HG03439 (cell line): Measurements from ENCODE around the gene CACNA1B.

Experiments
- ATAC-seq: cut with Tn5 transposase; IDR thresholded peaks from one replicate; pipeline ENCODE4 v1.9.1; 2021; ENCODE audit warnings: mild to moderate bottlenecking, moderate library complexity; ENCODE audit not compliant: unreplicated experiment

CACNA1B gene

DNA sequence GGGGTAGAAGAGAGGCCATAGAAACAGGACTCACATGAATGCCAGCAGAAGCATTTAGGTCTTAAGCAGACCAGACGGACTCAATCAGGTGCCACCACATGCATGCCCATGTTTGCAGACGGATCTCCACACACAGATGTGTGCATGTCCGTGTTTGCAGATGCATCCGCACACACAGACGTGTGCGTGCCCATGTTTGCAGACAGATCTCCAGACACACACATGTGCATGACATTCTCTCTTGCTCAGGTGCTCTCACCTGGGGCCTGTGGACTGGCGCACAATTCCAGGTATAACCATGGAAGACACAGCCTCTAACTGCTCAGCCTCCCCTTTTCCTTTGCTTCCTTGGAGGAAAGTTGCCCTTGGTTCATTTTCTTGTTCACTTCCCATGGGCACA, 148.3 kb downstream of the CACNA1B start:
- ATAC-seq, result no peak

DNA sequence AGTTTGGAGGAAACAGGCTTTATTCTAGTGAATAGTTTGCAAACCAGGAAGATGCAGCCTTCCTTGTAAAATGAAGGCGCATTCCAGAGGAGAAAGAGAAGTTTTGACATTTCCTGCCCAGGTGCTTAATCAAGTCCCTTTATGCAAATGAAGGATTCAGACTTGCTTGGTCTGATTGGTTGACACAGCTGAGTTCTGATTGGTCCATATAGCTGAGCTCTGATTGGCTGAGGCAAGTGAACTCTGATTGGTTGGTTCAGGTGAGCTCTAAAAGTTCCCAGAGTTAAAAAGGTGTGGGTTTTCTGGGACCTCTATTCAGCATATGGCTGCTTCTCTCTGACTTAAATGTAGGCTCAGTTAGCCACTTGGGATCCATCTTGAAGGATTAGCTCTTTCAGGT, 151.0 kb downstream of the CACNA1B start:
- ATAC-seq, result no peak

DNA sequence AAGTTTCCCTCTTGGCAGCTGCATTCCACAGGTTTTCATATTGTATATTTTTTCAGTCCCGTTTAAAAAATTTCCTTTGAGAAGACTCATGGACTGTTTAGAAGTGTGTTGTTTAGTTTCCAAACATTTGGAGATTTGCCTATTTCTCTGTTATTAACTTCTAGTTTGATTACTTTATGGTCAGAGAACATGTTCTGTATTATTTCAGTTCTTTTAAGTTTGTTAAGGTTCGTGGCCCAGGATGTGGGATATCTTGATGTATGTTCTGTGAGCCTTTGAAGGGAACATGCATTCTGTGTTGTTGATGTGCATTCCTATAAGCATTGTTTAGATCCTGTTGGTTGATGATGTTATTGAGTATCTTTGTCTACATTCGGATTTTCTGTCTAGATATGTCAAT, 153.6 kb downstream of the CACNA1B start:
- no peak for ATAC-seq

DNA sequence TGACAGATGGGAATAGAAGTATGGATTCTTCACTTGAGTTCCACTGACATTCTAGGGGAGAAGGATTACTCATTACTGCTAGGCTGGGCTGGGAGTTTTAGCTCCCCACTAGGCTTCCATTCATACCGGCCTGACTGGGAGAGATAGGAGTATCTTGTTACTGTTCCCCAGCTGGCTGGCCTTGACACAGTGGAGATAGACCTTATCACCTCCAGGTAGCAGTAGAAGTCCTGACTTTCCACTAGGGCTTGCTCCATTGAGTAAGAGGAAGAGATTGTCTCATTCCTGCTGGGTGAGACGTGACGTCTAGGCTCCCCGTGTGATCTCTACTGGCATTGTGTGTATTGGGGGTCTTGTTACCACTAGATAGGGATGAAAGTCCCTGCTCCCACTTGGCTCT, 156.4 kb downstream of the CACNA1B start:
- no peak for ATAC-seq

DNA sequence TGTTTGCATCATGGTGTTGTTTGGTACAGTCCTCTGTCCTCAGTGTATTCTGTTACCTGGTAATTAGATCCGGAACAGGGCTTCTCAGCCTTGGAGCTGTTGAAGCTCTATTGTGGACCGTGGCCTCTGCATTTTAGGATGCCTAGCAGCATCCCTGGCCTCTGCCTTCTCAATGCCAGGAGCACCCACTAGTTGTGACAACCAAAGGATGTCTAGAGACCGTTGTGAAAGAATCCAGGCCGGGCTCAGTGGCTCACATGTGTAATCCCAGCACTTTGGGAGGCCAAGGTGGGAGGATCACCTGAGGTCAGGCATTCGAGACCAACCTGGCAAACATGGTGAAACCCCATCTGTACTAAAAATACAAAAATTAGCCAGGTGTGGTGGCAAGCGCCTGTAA, 159.6 kb downstream of the CACNA1B start:
- ATAC-seq, result no peak

DNA sequence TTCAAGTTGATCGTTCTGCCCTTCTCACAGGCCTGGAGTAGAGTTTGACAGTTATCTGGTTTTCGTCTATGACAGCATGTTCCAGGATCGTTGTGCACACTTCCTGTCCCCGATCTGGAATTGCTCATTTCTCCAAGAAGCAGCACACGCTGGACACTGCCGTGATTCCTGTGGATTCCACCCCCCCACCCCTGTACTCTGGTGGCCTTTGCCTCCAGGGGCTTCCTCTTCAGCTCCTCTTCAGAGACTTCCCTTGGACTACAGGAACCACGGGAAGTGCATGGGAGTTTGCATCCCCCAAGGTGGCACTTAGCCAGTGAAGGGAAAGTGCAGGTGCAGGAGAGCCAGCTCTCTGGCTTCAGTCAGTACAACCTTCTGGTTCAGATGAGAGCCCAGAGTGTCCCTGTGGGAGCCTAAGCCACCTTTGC, 160.7 kb downstream of the CACNA1B start:
- no peak for ATAC-seq

DNA sequence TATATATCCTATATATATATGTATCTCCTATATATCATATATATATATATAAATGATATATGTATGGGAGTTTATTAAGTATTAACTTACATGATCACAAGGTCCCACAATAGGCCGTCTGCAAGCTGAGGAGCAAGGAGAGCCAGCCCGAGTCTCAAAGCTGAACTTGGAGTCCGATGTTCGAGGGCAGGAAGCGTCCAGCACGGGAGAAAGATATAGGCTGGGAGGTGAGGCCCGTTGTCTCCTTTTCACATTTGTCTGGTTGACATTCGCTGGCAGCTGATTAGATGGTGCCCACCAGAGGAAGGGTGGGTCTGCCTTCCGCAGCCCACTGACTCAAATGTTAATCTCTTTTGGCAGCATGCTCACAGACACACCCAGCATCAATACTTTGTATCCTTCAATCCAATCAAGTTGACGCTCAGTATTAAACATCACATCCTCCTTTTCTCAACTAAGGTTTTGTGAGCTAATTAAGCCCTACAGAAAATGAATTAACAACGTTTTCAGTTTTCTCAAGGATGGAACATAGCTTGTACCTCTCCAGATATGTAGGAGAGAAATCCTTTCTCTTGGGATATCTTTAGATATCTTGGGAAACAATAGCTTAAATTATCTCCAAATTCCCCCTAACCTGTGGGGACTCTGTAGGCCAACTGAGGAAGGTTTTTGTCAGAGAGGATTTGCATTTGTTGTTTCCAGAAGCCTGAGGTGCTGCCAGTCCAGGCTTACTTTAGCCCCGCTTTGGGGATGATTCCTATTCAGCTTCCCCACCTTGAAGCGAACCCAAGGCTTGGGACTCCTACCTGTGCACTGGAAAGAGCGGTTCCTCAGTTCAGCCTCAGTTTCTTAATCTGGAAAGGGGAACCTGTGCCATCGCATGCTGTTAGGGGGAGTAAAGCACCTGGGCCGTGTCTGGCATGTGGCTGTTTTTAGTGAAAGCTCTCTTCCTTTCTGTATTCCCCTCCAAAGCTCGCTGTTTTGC, 163.2 kb downstream of the CACNA1B start:
- ATAC-seq, result no peak

DNA sequence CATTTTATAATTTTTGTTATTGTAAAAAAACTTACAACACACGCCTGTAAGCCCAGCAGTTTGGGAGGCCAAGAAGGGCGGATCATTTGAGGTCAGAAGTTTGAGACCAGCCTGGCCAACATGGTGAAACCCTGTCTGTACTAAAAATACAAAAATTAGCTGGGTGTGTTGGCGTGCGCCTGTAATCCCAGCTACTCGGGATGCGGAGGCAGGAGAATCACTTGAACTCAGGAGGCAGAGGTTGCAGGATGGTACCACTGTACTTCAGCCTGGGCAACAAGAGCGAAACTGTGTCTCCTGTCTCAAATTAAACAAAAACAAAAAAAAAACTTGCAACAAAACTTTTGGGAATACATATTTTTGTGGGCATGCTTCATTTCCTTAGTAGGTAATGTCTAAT, 164.6 kb downstream of the CACNA1B start:
- ATAC-seq, result no peak

DNA sequence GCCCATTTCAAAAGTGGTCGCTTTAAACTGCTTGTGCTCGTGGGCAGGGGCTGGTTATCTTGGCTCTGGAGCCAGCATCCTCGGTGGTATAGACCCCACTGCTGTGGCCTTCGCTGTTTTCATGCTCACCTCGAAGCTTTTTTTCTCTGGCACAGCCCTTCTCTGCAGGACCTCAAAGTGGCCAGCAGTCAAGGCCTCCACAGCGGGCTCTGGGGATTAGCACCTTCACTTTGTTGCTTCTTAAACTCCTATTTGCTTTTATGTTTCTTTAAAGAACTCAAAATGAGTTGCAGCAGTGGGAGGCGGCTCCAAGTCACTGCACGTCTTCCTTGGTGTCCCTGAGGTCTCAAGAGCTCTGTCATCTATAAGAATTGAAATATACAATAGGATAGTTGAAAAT, 165.1 kb downstream of the CACNA1B start:
- no peak for ATAC-seq

DNA sequence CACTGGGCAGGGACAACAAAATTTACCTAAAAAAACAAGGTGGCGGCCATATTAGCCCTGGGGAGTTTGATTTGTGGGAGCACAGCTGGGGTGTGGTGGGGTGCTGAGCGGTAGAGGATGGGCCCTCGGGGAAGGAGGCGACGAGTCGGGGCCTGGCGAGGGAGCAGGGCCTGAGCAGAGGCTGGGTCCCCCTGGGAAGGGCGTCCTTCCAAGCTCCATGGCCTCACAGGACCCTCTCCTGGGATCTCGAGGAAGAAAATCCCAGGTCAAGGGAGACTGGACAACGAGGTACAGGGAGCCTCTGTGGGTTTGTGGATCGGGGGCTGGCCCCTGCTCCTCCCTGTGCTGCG, 165.5 kb downstream of the CACNA1B start:
- ATAC-seq, result no peak

DNA sequence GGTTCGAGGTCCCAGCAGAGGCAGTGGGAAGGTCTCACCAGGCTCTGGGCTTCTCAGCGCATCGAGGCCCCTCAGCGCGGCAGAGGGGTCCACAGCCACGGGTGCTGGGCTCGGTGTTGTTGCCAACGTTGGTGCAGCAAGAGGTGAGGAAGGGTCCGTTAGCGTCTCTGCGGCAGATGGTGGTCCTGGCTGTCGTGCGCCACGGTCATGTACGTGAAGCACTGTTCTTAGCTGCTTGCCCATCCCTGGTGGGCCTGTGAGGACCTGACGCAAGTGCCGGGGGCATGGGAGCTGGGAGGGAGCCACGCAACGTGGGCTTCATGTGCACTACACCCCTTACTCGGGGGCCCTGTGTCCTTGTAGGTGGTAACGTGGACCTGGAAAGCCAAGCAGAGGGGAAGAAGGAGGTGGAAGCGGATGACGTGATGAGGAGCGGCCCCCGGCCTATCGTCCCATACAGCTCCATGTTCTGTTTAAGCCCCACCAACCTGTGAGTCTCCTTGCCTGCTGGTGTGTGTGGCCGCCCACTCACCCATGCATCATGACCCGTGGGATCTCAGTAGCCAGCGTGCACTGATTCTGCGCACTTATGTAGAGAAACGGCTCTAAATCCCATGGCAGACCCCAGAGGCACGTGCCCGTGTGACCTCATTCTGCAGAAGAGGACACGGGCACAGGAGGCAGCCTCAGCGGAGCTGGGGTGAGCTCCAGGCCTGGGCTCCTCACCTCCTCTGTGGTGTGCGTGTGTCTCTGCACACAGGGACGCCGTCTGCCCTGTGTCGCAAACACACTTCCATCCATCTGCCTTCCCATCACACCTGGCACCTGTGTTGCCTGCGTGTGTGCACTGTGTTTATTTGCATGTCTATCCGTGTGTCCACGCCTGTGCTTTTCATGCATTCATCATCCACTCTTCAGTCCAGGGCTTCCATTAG, 166.1 kb downstream of the CACNA1B start:
- no peak for ATAC-seq

DNA sequence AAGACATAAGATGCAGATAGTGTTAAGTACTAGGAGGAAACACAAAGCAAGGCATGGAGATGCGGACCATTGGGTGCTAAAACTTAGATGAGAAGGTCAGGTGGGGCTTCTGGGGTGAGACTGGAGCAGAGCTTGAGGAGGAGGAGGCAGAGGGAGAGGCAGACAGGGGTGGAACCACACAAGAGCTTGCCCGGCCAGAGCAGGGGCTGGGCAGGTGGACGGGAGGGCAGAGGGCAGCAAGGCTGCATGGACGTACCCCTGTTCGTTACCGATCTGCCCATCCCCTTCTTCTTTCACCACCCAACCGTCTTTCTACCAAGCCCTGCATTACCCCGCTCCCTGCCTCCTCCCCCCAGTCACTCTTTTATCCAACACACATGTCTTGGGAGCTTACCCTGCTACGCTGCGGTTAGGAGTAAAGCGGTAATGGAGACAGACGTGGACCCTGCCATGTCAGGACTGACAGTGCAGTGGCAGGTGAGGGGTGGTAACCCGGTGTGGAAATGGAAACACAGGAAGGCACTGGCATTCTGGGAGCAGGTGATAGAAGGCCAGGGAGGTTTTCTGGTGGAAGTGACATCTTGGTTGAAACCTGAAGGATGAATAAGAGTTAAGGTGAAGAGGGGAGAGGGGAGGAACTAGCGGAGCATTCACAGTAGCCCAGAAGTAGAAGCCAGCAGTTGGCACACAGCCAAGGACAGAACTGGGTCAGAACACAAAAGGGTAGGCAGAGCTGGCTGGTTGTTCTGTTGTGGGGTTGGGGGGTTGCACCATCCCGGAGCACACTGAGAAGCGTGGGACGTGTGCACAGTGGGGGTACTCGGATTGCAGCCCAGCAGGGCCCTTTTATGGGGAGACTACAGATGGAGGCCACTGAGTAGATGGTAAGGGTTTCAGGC, 167.2 kb downstream of the CACNA1B start:
- ATAC-seq, result no peak

DNA sequence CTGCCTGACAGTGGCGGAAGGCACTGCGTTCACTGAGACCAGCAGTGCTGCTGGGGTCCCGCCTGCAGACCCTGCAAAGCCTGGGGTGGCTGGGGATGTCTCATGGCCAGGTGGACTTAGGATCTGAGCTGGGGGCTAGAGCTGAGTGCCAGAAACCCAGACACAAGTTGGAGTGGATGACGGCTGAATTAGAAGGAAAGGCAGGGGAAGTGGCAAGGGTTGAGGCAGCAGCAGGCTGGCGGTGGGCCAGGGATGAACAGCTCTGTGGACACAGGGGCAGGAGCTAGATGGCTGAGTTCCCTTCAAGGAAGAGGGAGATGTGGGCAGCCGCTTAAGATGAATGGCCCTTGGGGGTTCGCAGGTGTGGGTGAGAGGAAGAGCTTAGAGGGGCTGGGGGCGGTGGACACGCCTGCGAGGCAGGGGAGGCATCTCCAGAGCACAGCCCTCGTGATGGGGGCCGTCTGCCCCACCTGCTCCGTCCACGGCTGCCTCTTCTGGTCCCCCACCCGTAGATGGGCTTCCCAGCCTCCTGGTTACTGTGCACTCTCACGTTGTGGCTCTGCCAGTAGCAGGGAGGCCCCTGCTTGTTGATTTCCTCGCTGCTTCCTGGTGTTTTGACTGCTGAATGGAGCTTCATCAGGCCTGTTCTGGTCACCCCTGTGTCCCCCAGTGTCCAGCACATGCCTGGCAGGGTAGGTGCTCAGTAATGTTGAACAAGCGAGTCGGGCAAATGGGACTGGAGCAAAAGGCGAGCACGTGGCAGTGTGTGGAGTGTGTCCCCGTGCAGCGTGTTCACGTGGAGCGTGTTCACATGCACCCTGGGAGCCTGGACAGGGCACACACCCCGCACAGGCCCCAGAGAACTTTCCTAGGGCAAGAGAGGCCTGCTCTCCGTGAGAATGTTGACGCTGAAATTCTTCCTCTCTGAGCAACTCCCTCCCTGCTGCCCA, 168.2 kb downstream of the CACNA1B start:
- ATAC-seq, result no peak

DNA sequence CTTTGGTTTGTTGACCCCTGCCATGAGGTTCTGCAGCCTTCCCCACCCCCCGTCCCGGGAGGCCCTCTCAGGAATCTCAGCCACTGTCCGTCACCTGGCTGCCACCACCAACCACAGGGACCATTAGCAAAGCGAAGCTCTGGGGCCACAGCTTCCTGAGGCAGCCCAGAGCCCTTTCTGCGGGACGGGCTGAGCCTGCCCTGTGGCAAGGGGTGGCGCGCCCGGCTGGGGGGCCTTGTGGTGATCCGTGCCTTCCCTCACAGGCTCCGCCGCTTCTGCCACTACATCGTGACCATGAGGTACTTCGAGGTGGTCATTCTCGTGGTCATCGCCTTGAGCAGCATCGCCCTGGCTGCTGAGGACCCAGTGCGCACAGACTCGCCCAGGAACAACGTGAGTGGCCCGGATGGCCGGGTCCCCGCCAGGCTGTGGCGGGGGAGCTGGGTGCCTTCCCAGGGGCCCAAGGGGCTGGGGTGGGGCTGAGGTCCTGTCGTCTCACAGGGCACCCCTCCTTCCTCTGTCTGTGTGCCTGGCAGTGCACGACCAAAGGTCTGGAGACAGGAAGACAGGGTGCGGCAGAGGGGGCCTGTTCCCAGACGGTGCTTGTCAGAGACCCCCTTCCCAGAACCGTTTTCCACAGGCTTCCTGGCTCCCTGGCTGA, 169.2 kb downstream of the CACNA1B start:
- no peak for ATAC-seq

DNA sequence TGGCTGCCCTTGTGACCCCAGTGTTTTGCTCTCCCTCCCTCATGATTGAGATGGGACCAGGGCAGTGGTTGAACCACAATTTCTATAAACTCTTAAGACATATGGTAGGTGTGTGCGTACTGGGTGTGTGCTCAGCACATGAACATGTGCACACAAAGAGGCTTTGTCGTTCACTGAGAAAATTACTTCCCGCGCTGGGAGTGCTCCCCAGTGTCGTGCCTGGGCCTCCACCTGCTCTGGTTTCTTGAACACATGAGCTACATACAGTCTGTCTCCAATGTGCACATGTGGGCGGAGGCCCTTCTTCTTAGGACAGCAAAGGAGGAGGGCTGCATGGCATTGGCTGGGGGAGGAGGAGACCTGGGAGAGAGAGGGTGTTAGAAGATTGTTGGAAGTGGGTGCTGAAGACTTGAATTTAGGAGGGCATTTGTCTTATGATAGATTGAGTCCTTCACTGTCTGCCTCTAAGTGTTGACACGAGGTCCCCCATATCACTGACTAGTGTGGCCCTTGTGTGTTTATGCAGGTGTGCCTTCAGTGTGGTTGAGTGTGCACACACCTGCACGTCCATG, 170.0 kb downstream of the CACNA1B start:
- ATAC-seq, result no peak

DNA sequence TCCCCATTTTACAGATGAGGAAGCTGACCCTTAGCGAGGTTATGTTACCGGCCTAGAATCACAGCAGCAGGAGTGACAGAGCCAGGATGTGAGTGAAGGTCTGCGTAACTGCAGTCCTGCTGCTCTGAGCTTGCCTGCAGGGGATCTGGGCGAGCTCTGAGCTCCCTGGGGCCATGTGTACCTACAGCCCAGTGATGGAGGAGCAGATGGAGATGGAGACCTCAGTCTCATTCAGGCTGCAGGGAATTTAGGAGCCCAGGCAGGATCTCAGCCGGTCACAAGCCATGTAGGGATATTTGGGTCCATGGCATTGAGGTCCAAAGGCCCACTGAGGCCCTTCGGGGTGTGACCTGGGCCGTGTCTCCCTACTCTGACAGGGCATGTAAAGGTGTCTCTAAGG, 170.6 kb downstream of the CACNA1B start:
- no peak for ATAC-seq

DNA sequence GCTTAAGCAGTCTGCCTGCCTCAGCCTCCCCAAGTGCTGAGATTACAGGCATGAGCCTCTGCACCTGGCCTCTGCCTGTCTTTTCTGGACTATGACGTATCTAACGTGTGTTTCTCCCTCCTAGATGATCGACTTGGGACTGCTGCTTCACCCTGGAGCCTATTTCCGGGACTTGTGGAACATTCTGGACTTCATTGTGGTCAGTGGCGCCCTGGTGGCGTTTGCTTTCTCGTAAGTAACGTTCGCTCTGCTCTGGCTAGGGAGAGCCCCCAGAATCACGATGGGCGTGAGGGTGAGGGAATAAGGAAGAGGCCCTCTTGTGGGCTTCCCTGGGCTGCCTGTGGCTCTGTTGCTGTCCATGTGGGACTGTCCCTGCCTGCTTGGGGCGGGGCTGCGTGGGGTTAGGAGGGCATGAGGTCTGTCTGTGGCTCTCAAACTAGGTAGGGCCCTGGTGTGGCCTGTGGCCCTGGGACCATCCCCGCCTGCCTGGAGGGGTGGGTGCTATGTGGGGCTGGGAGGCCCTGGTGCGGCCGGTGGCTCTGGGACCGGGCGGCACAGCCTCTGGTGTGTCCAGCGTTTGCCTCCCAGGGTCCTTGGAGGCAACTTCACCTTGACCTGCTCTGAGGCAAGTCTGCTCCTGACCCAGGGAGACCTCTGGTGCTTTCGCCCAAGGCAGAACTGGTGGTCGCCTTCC, 171.7 kb downstream of the CACNA1B start:
- ATAC-seq, result no peak

DNA sequence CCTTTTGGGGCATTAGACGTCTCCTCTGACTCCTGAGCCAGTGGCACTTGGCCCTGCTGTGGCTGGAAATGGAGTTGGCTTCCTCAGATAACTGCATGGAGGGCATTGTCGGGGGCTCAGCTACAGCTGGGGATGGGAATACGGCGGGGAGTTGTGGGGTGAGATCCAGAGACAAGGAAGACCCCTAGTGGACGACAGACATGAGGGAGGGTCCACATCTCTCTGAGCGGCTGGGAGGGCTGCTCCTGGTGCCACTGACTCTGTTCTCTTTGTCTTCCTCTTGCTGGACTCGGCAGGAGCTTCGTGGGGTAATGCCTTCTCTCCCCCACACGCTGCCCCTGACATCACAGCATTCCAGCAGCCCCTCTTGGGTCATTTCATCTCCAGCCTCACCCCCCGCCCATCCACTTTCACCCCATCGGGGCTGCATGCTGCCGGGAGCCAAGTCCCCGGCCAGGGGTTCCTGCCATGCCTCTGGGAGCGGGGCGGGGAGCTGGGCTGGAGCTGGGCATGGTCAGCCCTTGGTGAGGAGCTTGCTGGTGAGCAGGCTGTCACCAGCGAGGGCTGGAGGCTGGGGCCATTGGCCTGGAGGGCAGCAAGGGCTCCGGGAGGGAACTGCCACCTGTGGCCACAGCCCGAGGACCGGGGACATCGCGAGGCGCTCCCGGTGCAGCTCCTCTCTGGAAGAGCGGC, 172.3 kb downstream of the CACNA1B start:
- no peak for ATAC-seq
